LNCAP (cell line): Measurements from ENCODE around the gene CGB3.

Experiments used
- TF ChIP-seq, protein P1 (sequence below): fragments of 450-650 bp; IDR thresholded peaks from 2 replicates; pipeline ENCODE4 v1.5.1; 2017; ENCODE audit warnings: mild to moderate bottlenecking

The CGB3 gene

DNA sequence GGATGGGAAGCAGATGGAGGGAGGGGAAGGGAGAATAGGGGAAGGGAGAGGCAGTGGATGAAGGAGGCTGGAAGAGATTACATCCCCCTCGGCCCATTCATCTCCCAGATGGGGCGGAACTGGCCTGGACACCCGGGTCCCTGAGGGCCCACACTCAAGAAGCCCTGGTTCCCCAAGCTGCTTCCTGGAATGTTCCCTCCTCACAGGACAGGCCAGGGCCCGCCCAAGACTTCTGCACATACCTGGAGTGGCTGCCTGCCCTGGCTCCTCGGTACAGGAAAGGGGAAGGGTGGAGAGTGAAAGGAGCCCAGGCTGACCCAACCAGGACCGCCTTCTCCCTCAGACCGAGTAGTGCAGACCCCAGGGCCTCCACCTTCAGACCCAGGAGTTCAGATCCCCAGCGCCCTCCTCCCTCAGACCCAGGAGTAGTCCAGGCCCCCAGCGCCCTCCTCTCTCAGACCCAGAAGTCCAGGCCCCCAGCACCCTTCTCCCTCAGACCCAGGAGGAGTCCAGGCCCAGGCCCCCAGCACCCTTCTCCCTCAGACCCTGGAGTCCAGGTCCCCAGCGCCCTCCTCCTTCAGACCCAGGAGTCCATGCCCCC is 40.0 kb upstream of the CGB3 start:
- TF ChIP-seq, protein P1, sequence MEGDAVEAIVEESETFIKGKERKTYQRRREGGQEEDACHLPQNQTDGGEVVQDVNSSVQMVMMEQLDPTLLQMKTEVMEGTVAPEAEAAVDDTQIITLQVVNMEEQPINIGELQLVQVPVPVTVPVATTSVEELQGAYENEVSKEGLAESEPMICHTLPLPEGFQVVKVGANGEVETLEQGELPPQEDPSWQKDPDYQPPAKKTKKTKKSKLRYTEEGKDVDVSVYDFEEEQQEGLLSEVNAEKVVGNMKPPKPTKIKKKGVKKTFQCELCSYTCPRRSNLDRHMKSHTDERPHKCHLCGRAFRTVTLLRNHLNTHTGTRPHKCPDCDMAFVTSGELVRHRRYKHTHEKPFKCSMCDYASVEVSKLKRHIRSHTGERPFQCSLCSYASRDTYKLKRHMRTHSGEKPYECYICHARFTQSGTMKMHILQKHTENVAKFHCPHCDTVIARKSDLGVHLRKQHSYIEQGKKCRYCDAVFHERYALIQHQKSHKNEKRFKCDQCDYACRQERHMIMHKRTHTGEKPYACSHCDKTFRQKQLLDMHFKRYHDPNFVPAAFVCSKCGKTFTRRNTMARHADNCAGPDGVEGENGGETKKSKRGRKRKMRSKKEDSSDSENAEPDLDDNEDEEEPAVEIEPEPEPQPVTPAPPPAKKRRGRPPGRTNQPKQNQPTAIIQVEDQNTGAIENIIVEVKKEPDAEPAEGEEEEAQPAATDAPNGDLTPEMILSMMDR = no peak

DNA sequence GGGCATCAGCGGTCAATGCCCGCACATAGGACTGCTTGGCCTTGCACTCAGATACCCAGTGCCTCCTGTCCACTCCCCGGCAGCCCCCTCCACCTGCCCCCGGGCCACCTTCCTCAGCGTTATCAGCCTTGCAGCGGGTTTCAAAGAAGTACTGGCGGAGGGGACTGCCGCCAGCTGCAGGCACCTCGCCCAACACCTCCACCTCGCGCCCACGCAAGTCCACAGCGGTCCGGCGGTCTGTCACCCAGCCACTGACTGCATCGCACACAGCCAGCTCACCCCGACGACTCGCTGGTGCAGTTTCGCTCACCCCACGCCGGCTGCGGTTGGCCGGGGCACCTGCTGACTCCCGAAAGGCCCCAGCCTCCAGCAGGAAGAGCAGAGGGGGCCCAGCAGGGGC is 37.3 kb upstream of the CGB3 start:
- TF ChIP-seq, protein P1 = no peak

DNA sequence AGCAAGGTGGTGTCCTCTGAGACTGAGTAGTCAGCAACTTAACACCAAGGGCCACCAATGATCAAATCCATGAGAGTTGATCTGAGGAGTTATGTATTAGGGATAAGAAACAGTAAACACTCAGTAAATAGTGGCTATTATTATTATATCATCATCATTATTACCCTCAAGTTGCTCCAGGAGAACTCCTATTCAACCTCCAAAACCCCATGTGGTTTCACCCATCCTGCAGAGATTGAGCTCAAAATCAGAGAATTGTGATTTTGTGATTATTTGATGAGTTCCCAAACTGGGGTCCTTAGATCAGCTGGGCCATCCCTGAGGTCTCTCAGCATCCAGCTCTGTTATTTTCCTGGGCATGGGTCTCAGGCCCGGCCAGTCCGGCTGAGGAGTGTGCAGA is 36.9 kb upstream of the CGB3 start:
- TF ChIP-seq, protein P1 = no peak

DNA sequence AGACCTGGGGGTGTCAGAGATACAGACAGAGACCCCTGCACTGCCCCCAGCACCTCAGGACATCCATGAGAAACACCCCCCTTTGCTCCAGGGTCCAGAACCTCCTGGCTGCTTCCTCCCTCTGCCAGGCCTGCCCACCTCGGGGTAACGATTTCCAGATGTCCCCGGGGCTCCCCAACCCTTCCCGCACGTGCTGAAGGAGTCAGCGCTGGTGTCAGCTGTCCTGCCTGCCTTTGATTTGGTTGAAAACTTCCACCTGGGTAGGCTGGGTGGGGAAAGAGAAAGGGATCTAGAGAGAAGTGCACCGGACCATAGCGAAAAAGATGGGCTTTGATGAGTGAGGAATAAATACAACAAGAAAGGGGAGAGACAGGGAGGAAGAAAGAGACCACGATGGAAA is 34.9 kb upstream of the CGB3 start:
- TF ChIP-seq, protein P1 = no peak

DNA sequence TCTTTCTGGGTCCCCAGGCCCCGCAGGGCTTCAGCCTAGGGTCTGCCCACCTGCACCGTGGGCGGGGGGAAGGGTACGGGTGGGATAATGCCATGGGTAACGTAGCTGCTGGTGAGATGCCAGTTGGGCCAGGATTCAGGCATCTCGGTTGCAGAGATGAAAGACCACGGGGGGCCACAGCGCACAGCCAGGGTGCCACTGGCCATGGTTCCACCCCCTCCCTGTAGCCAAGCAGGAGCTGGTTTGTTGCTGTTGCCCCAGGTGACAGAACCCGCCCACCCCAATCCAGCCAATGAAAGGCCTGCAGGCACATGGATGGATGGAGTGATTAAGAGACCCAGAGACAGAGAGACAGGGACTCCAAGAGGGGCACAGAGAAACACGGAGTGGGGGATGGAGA is 34.4 kb upstream of the CGB3 start:
- TF ChIP-seq, protein P1 = no peak

DNA sequence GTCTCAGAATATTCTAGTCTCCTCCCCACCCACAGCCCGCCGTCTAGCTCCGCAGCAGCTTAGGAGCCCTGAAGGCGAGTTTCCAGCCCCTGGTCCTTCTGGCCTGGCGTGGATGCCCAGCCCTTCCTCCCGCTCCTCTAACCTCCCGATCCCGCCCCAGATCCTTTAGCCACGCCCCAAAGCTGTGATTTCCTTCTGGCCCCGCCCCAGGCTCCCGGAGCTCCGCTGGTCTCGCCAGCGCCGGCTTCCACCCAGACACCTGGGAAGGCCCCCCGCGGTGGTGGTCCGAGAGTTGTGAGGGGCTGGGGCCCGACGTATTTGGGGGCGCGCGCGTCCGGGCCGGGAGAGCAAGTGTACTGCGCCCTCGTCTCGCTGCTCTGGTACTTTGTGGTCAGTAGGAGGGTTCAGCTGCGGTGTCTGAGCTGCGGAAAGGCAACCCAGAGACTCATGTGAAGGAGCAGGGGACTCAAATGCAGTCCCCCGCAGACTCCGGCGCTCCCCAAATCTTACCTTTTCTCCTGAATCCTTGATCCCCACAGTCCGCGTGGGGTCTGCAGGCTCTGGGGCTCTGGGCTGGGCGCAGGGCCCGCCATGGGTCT is 33.6 kb upstream of the CGB3 start, which contains the start of gene CGB7:
Gene CGB7, minus strand, starts transcription at position 114 of the 599 bp plus-strand sequence. CDS start 2,374 bp downstream, outside the sequence.
- TF ChIP-seq, protein P1 = no peak

DNA sequence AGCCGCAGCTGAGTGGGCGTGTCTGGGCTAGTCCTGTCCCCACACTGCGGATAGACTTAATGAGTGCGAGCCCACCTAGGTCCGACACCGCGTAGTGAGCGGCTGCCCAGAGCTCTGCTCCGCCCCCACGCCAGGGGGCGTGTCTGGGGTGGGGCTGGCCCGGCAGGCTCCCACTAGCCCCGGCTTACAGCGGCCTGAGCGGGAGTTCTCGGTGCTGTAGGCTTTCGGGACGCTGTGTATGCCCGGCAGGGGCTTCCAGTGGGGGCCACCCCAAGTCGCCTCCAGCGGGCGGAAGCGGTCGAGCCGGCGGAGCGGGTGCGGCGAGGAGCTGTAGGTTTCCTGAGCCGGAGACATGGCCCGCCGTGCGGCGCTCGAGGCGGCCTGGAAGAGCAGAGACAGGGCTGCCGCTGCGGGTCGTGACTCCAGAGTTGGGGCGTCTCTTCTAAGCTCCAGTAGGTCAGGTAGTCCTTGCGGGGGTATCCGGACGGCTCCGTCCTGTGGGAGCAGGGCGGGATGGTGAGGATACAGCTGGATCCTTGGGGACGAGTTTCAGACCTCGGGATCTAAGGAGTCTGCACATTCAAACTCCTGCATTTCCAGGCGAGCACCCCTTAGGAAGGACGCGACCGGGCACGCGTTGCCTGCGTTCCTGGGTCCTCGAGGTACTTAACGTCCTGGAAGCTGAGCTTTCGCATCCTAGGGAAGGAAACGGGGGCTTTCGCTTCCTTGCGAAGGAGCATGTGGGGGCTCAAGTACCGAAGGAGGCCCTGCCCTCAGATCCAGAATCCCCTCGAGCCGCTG is 32.2 kb upstream of the CGB3 start:
- TF ChIP-seq, protein P1 = no peak
